GM10248 (cell line): ENCODE results near the gene CACNA2D3.
A peak's percentile ranks its signal among the peaks of the same experiment; 100 is the strongest.

Experiments used
- CTCF ChIA-PET: fragments of 300-600 bp; sonication (Branson Sonifier 250); formaldehyde crosslinking; extraction: SDS; loops from one replicate; lab custom pipeline; 2021; ENCODE audit warnings: antibody characterized with exemption; lab: Yijun Ruan, JAX
- POLR2A ChIA-PET: fragments of 350-650 bp; sonication (Branson Sonifier 250); formaldehyde crosslinking; extraction: SDS; loops from one replicate; lab custom pipeline; 2020; ENCODE audit warnings: antibody characterized with exemption; lab: Yijun Ruan, JAX
- DNase-seq: peaks from one replicate; pipeline ENCODE4 v3.0.0; 2012; ENCODE audit errors: extremely low spot score
- TF ChIP-seq, protein P1 (sequence below): IDR thresholded peaks from 2 replicates; pipeline ENCODE4 v1.5.1; 2012; ENCODE audit warnings: mild to moderate bottlenecking, low read depth; ENCODE audit errors: extremely low read depth, missing control alignments, control extremely low read depth

CACNA2D3 gene

DNA sequence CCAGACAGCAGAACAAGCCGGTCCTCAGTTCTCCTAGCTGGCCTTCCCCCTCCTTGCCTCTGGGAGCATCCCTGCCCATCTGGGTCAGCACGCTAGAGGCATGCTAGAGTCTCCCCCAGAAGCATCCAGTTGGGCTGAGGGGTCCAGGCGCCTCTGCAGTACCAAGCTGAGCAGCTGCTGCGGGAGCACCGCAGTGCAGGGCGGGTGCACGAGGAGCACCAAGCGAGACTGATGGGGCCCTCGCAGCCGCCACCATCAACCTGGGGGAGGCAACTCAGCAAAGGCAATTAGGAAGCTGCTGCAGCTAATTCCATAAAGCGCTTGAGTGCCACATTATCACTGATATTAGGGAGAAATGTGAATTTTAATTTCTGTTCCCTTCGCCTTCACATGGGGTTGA, 12.4 kb downstream of the CACNA2D3 start:
- TF ChIP-seq, protein P1, sequence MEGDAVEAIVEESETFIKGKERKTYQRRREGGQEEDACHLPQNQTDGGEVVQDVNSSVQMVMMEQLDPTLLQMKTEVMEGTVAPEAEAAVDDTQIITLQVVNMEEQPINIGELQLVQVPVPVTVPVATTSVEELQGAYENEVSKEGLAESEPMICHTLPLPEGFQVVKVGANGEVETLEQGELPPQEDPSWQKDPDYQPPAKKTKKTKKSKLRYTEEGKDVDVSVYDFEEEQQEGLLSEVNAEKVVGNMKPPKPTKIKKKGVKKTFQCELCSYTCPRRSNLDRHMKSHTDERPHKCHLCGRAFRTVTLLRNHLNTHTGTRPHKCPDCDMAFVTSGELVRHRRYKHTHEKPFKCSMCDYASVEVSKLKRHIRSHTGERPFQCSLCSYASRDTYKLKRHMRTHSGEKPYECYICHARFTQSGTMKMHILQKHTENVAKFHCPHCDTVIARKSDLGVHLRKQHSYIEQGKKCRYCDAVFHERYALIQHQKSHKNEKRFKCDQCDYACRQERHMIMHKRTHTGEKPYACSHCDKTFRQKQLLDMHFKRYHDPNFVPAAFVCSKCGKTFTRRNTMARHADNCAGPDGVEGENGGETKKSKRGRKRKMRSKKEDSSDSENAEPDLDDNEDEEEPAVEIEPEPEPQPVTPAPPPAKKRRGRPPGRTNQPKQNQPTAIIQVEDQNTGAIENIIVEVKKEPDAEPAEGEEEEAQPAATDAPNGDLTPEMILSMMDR = no peak
- DNase-seq = no peak
- ChIA-PET POLR2A (no interaction called here), CTCF (no interaction called here)

DNA sequence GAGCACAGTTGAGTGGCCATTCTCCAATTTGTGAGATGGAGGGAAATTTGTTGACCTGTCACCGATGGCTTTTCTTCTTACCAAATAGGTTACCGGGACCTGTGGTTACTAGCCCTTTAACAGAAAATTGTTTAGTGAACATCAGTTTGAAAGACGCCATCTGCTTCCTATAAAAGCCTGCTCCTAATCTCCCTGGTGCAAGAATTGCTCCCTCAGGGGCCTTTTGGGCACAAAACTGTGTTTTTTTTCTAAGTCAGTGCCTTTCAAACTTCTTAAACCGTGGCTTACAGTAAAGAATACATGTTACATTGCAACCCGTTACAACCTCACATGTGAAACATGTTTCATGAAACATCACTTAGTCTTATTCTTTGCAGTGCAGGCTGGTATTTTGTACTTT, 15.0 kb downstream of the CACNA2D3 start:
- TF ChIP-seq, protein P1 = no peak
- no peak for DNase-seq
- CTCF ChIA-PET = no interaction called here
- POLR2A ChIA-PET = no interaction called here

DNA sequence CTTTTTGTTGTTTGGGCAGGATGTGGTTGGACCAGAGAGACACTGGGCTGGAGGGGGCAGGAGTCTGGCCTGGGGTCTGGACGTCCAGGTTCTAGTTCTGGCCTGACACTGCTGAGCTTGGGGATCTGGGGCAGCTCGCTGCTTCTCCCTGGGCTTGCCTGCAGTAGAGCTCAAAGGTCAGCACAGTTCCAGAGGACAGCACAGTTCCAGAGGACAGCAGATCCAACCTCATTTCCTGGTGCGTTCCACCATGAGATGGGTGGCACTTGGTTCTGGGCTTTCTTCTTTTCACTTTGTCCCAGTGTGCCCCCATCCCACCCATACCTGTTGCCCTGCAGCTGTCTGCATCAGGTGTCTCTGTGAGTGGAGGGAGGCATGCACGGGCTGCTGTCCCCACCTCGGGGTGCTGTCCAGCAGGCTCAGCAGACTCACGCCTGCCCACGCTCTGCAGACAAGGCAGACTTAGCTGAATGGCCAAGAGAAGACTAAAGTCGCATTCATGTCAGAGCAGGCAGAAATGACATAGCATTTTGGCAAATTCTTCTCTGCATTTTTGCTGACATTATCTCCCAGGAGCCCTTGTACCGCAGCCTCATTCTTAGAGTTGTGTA, 16.7 kb downstream of the CACNA2D3 start:
- DNase-seq = no peak
- TF ChIP-seq, protein P1 = no peak
- ChIA-PET CTCF (no interaction called here), POLR2A (no interaction called here)

DNA sequence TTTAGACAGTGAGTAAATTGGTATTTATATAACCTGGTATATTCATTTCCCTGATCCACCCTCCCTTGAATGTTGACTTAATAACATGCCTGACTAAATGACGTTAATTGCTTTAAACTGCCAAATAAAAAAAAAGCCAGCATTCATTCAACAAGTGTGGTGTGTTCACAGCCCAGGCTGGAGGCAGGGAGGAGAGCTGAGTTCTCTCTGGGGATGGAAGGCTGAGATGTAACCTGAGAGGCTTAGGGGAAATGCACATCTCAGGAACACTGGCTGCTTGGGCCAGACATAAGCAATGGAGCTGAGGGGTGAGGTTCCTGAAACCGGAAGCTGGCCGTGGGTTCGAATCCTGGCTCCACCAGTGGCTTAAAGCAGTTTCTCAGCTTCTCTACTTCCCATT, 17.3 kb downstream of the CACNA2D3 start:
- TF ChIP-seq, protein P1 = no peak
- CTCF ChIA-PET = no interaction called here
- POLR2A ChIA-PET = no interaction called here
- no peak for DNase-seq

DNA sequence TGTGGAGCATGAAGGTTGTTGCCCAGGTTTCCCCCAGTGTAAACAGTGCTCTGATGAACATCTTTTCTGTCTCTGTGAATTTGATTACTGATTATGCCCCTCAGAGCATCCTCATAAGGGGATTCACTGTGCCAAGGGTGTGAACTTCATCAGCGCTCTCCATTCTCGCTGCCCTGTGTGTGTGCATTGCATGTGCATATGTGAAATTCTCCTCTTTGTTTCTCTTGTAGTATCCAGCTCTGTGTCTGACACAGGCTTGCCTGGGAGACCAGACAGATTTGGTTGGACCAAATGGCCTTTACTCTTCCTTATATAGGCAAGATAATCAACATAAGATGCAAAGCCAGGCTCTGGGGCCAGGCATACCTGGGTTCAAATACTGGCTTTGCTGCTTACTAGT, 21.9 kb downstream of the CACNA2D3 start:
- no peak for DNase-seq
- ChIA-PET POLR2A (no interaction called here), CTCF (no interaction called here)
- TF ChIP-seq, protein P1 = no peak

DNA sequence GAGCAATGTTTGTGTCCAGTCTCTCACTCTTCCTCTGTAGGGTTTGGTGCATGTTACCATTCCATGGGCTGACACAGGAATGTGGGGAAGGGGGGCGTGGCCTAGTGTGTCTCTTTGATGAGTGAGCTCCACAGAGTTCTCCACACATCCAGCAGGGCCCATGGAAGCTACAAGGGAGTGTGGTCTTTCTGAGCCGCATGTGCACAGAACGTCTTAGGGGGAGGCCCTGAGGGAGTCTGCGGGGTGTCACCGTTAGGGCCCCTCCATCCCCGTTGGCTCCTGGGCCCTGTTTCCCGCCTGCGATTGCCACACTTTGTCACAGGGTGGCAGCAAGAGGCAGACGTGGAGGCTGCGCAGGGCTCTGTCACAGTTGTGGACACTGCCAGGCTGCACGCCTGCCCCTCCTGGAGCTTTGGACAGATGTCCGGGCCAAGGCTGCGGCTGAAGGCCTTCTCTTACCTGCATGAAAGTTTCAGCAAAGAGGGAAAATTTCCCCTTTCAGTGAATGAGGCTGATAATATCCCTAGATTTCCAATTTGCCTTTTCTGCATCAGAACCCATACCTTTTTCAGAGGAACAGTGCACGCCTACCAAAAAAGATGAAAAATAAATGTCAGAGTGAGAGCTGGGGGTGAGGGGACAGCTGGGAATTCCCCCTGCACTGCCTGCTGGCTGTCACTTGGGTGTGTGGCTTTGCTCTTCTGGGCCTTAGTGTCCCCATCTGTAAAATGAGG, 24.3 kb downstream of the CACNA2D3 start:
- POLR2A ChIA-PET = no interaction called here

More for the DNA sequence above, 24.3 kb downstream of the CACNA2D3 start:
- TF ChIP-seq, protein P1 = peak; percentile 34
- CTCF ChIA-PET = interaction anchor here (1.0 kb wide), 1 partner anchor 12 kb away, joined by 3 read pairs; no protein-coding TSS in a partner anchor
- peak; percentile 36 for DNase-seq
